Activated CD4-positive, alpha-beta T cell treated with anti-CD3 and anti-CD28 coated beads for 48 hours (primary cell): ENCODE measurements around the gene POLR2F.

Experiments
- DNase-seq: peaks from one replicate; pipeline ENCODE4 v3.0.0-alpha.2; 2020

POLR2F gene

GRCh38 chr22:37982938-37983859 lies 29.7 kb downstream of the POLR2F start:
- DNase-seq: peak; percentile 4

DNA sequence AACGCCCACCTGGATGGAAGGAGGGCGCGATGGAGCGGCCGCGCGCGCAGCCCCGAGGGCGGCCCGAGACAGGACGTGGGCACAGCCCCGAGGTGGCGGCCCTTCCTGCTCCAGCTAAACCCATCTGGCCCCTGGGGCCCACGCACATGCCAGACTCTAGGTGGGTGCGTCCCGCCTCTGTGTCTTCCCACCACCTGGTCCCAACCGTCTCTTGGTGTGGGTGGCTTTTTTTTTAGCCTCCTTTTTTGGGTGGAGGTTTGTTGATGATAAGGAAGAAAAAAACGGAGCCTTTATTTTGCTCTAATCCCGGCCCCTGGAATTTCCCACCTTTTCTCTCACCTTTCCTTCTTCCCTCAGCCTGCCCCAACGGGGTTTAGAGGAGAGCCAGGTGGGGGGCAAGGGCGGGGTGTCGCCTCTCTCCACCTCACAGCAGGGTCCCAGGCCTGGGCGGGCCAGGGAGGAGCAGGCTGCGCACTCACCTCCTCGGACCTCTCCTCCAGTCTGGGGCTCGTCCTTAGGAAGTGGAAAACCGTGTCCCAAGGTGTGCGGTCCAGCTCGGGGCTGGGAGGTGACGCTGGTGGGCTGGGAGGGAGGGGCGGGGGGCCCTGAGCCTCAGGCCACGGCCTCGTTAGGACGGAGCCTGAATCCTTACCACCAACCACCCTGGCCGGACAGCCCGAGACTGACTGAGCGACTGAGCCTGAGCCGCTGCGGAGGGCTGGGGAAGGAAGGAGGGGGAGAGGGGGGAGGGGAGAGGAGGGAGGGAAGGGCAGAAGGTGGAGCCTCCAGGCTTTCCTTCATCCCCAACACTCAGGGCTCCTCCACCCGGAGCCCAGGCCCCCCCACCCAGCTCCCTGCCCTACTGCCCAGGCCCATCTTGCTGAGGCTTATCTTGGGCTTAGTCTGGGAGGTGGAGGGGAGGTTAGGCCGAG lies 30.6 kb downstream of the POLR2F start, which contains the start of gene SOX10:
TSS of gene SOX10 (minus strand) at position 696 of the 932 bp plus-strand sequence. CDS start 771 bp downstream, outside the sequence.
- DNase-seq: no peak

DNA sequence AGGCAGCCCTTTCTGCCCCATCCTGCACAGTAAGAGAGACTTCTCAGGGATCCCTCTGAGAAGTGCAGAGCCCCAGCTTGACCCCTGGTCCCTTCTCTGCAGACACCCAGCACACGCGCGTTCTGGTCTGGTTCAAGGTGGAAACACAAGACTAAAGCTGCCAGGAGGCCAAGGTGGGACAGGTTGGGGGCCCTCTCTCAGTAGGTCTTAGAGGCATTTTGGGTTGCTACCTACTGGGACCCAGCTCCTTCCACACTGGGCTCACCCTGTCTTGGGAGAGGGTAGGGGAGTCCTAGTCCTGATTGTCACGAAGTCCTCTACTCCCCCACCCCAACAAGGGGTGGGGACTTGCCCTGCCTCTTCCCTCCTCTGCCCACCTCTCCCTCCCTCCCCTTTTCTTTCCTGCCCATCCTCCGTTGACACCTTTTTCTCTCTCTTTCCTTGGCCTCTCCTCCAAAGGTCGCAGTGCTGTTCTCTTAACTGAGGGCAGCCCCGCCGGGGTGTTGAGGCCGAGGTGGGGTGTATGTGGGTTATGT lies 31.6 kb downstream of the POLR2F start:
- no peak for DNase-seq

DNA sequence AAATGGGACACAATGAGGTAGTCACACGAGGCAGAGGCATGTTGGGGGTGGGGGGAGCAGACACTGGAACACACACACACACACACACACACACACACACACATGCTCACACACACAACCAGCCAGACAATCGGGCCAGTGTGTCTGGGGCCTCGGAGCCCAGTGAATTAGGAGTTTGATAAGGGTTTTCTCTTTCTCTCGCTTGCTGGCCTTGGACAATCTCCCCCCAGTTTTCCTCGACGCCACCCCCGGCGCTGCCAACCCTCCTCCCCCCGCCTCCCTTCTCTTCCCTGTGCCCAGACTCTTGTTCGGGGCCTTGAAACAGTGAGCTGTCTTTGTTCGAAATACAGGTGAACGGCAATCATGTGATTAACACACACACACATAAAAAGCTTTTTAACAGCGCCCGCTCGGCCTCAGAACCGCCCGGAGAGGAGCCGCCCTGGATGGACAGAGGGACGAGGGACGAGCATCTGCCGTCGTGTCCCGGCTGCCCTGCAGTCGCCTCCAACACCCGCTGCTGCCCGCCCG lies 32.3 kb downstream of the POLR2F start:
- no peak for DNase-seq

GRCh38 chr22:37986371-37986770 lies 32.9 kb downstream of the POLR2F start:
- DNase-seq: no peak

- DNase-seq: no peak
These were observed 35.9 kb downstream of the POLR2F start for GRCh38 chr22:37989146-37990045.

DNA sequence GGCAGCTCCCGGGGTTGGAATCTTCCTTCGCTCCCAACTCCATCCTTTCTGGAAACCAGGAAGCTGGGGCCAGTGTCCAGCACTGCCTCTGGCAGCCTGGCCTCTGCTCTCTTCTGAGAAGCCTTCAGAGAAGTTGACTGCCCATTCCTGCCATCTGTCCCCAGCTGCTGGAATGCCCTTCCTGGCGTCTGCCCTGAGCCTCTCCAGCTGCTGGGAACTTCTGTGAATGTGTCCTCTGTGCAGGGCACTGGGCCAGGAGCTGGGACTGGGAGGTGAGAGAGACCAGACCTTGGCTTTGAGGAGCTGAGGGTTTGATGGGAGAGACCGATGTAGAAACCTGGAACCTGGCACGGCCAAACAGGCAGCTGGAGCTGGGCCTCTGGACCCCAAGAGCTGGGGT lies 36.8 kb downstream of the POLR2F start:
- no peak for DNase-seq

GRCh38 chr22:37990862-37991261 lies 37.4 kb downstream of the POLR2F start:
- DNase-seq: no peak

GRCh38 chr22:37991731-37992442 lies 38.4 kb downstream of the POLR2F start:
- no peak for DNase-seq

DNA sequence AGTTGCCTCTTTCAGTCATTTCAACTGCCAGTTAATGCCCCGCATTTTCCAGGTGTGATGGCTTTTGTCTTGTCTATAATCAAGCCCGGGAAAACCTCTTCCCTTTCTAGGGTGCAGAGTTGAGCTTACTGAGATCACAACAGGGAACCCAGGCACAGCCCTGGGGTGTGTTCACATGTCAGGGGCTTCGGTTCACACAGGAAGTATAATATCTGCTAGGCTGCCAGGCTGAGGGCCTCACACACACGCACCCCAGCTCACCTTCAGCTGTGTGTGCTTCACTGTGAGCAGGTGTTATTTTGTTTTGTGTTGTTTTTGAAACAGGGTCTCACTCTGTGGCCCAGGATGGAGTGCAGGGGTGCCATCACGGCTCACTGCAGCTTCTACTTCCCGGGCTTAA lies 40.5 kb downstream of the POLR2F start:
- DNase-seq: no peak

DNA sequence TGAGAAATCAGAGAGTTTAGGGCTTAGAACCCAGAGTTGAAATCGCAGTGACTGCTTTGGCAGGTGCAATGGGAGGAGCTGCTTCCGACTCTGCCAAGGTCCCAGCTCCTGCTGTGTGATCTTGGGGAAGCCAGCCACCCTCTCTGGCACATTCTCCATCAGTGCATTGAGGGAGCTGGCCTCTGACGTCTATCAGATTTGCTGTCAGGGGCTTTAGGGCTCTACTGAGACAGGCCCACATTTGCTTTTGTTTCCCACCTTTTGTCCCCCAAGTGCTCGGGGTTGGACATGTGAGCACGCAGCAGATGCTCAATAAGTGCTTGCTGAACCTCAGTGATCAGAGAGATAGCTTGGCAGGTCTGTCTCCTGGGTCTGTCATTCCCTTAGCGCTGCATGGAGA lies 41.5 kb downstream of the POLR2F start:
- DNase-seq: no peak

DNA sequence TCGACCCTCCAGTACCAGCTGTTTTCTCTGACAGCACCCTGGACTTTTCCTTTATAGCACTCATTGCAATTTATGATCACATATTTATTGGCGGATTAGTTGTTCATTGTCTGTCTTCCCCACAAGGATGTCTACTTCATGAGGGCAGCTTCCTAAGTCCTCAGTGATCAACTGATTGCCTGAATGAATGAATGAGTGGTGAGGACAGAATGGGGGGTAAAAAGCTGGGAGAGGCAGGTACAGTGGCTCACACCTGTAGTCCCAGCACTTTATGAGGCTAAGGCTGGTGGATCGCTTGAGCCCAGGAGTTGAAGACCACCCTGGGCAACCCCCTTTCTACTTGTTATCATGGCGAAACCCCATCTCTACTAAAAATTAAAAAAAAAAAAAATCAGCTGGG lies 42.0 kb downstream of the POLR2F start:
- no peak for DNase-seq

GRCh38 chr22:37996079-37996478 lies 42.6 kb downstream of the POLR2F start:
- DNase-seq: no peak

DNA sequence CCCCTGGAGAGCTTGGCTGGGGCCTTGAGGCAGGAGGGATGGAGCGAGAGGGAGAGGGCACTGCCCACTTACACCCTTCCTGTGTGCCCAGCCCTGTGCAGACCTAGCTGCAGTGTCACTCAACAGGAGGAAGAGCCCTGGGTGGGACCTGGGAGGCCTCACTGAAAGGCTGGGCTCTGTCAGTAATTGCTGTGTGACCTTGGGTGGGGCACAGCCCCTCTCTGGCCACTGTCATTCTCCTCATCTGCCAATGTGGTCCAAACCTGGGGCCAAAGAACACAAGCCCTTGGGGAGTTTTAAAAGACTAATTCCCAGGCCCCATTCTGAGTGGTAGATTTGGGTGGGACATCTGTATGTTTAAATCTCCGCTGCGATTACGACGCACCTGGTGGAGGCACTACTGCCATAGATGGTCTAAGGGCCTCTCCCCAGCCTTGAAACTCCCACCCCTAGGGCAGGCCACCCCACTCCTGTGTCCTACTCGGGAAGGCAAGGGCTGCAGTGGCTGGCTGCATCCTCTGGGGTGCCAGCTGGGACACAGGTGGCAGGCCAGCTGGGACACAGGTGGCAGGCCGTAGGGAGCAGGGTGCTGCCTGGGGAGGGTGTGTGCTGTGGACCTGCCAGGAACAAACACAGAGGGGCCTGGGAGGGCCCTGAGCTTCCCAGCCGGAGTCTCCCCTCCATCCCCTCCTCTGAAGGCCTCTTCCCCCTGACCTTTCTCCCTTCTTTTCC lies 43.2 kb downstream of the POLR2F start:
- no peak for DNase-seq

DNA sequence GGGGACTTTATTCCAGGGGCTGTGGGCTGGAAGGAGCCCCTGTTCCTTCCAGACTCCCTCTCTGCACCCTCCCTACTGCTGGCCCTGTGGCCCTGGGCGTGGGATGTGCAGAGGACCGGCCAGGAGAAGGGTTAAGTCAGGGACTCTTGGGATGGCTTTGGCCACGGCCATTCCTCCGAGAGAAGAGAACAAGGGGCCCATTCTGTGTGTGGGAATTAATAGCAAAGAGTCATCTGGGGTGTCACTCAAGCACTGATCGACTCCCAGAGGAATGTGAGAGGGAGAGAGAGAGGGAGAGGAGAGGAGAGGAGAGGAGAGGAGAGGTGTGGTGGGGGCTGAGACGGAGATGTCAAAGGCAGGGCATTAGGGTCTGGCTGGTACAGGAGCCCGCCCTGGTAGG lies 45.0 kb downstream of the POLR2F start:
- DNase-seq: no peak

DNA sequence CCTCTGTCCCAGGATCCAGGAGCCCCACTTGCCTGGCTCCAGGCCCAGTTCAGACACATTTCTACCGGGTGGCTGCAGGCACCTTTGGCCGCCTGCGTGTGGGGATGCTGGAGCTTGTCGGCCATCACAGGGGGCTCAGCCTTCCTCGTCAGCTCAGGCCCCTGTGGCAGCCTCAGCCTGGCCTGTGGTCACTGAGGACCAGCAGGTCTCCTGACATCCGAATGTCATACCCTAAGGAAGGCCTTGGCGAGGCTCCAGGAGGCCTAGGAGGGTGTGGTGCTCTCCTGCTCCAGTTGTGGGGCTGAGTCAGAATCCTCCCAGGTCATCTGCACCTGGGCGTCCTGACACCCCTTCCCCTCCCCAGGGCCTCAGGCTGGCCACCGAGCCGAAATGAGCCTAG lies 45.7 kb downstream of the POLR2F start:
- no peak for DNase-seq

DNA sequence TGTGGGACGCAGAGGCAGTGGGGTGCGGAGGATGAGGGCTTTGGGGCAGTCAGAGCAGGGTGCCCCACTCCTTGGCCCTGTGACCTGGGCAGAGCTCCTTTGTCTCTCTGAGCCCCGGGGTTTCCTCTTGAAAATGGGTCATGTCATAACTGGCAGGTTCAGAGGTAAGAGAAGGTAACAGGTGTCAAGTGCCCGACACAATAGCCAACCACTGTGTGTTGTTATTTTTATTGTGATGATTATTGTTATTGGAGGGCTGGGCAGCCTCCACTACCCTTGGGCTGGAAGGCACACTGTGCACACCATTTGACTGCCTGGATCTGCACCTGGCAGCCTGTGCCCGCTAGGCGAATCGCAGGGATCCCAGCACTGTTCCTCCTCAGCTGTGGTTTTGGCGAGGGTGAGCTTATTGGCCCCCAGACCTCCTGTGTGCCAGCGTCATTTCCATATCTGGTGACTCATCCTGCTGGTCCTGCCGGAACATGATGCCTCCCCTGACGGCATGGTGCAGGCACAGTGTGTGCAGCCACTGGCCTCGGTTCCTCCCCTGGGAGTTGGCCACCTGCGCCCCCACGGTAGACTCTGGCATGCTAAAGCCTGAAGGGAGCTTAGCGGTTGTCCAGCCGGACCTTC lies 46.3 kb downstream of the POLR2F start:
- DNase-seq: peak; percentile 7

- no peak for DNase-seq
These were observed 52.4 kb downstream of the POLR2F start for GRCh38 chr22:38005943-38006342.

- DNase-seq: no peak
These were observed 53.4 kb downstream of the POLR2F start for GRCh38 chr22:38006906-38007305.

DNA sequence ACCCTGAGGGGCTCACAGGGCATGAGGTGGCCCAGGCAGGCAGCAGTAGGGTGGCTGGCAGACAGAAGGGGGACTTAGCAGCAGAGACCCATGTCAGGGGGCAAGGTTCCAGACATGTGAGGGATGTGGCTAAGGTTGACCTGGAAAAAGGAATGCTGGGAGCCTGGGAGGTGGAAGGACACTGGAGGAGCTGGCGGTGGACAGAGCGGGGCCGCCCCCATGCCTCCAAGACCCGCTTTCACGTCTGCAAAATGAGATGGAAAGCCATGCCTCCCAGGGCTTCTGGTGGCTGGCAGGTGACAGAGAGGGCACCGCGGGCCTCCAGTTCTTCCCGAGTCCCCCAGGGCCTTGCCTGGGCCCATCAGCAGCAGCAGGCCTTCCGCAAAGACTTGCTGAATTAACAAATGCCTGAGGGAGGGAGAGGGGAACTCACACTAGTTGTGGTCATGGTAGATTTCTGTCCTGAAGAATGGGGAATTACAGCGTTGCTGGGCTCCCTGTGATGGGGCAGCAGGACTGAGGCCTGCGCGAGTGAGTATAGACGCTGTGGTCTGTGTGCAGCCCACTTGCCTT lies 53.9 kb downstream of the POLR2F start:
- no peak for DNase-seq
